GM23338 (cell line): ENCODE results near the gene PRR36. TPM values are rescaled to one million over a fixed set of nuclear protein-coding genes. Genes with fewer than 3 reads are reported as not detected.

Experiments
- ATAC-seq: fragments of 200-7000 bp; cut with Tn5 transposase; 3 replicates; pipeline ENCODE4 v1.9.1; 2020
- DNase-seq: peaks from one replicate; pipeline ENCODE4 v3.0.0-alpha.2; 2015; ENCODE audit warnings: low spot score
- H2AFZ ChIP-seq: fragments of 200-600 bp; sonication (generic); 2 replicates; pipeline ENCODE4 v1.8.0; 2016; ENCODE audit warnings: antibody characterized with exemption, mild to moderate bottlenecking, moderate library complexity
- H3F3A ChIP-seq: fragments of 200-600 bp; sonication (generic); replicated peaks from 2 replicates; pipeline ENCODE4 v1.8.0; 2017; ENCODE audit warnings: antibody characterized with exemption, mixed run types, low read depth
- H3K27ac ChIP-seq: fragments of 200-600 bp; sonication (generic); 2 replicates; pipeline ENCODE4 v1.6.1; 2016; ENCODE audit warnings: low read depth
- H3K27me3 ChIP-seq: fragments of 200-600 bp; sonication (generic); 2 replicates; pipeline ENCODE4 v1.8.0; 2016; ENCODE audit warnings: mild to moderate bottlenecking, mixed run types, moderate library complexity; ENCODE audit not compliant: insufficient read depth
- H3K36me3 ChIP-seq: fragments of 200-600 bp; sonication (generic); 2 replicates; pipeline ENCODE4 v1.8.0; 2016; ENCODE audit warnings: mild to moderate bottlenecking; ENCODE audit not compliant: insufficient read depth
- H3K4me1 ChIP-seq: fragments of 200-600 bp; sonication (generic); 2 replicates; pipeline ENCODE4 v1.8.0; 2016; ENCODE audit warnings: mild to moderate bottlenecking, moderate library complexity; ENCODE audit not compliant: insufficient read depth
- H3K4me2 ChIP-seq: fragments of 200-600 bp; sonication (generic); 2 replicates; pipeline ENCODE4 v1.7.1; 2017; ENCODE audit warnings: mixed run types
- H3K4me3 ChIP-seq: fragments of 200-600 bp; sonication (generic); 2 replicates; pipeline ENCODE4 v1.6.1; 2016; ENCODE audit warnings: mixed run types
- H3K79me2 ChIP-seq: fragments of 200-600 bp; sonication (generic); replicated peaks from 2 replicates; pipeline ENCODE4 v1.8.0; 2017; ENCODE audit warnings: mild to moderate bottlenecking; ENCODE audit not compliant: insufficient read depth
- H3K9me2 ChIP-seq: fragments of 200-600 bp; sonication (generic); 2 replicates; pipeline ENCODE4 v1.8.0; 2017; ENCODE audit not compliant: insufficient read depth
- H4K20me1 ChIP-seq: fragments of 200-600 bp; sonication (generic); replicated peaks from 2 replicates; pipeline ENCODE4 v1.8.0; 2017; ENCODE audit warnings: mild to moderate bottlenecking; ENCODE audit not compliant: insufficient read depth
- H3K27ac Mint-ChIP-seq: 2 replicates; pipeline ENCODE4 v1.8.0; 2020; ENCODE audit warnings: inconsistent platforms, mild to moderate bottlenecking, moderate library complexity, mixed read lengths
- H3K27me3 Mint-ChIP-seq: 3 replicates; pipeline ENCODE4 v1.8.0; 2022; ENCODE audit warnings: low read depth, mild to moderate bottlenecking, moderate library complexity, mixed read lengths, inconsistent platforms; ENCODE audit not compliant: insufficient read depth, poor library complexity
- H3K36me3 Mint-ChIP-seq: 3 replicates; pipeline ENCODE4 v1.8.0; 2021; ENCODE audit warnings: low read depth, mild to moderate bottlenecking, inconsistent platforms, moderate library complexity, mixed read lengths
- H3K4me1 Mint-ChIP-seq: 3 replicates; pipeline ENCODE4 v1.8.0; 2020; ENCODE audit warnings: mild to moderate bottlenecking, inconsistent platforms, mixed read lengths
- H3K4me3 Mint-ChIP-seq: 3 replicates; pipeline ENCODE4 v1.8.0; 2021; ENCODE audit warnings: moderate library complexity, mild to moderate bottlenecking, inconsistent platforms, mixed read lengths
- H3K9me3 Mint-ChIP-seq: 3 replicates; pipeline ENCODE4 v1.8.0; 2020; ENCODE audit warnings: moderate library complexity, mild to moderate bottlenecking, inconsistent platforms, mixed read lengths
- CREB1 ChIP-seq: fragments of 250-450 bp; sonication (Bioruptor Pico); IDR thresholded peaks from 2 replicates; pipeline ENCODE4 v1.5.0; 2020; ENCODE audit warnings: low read depth, mild to moderate bottlenecking, moderate library complexity
- CTCF ChIP-seq, 2 experiments: fragments of 200-600 bp in 1 of 2; sonication (generic) in 1 of 2; conservative IDR thresholded peaks; 2 replicates each; pipeline versions ENCODE4 v1.5.1 to v1.6.1; 2016 to 2017; ENCODE audit warnings: antibody characterized with exemption in 2 of 2, low read depth in 2 of 2, mild to moderate bottlenecking in 2 of 2, moderate library complexity in 1 of 2
- ETS1 ChIP-seq: IDR thresholded peaks from 2 replicates; pipeline ENCODE4 v1.6.1; 2016; ENCODE audit warnings: antibody characterized with exemption
- EZH2 ChIP-seq: fragments of 200-600 bp; sonication (generic); IDR thresholded peaks from one replicate; pipeline ENCODE4 v1.8.0; 2017; ENCODE audit warnings: antibody characterized with exemption, mild to moderate bottlenecking, low read depth; ENCODE audit not compliant: unreplicated experiment
- EZH2phosphoT487 ChIP-seq: fragments of 200-600 bp; sonication (generic); IDR thresholded peaks from one replicate; pipeline ENCODE4 v1.8.1; 2018; ENCODE audit warnings: antibody characterized with exemption; ENCODE audit not compliant: unreplicated experiment
- JUNB ChIP-seq: IDR thresholded peaks from one replicate; pipeline ENCODE4 v1.6.1; 2016; ENCODE audit warnings: antibody characterized with exemption; ENCODE audit not compliant: unreplicated experiment
- NANOG ChIP-seq: IDR thresholded peaks from 2 replicates; pipeline ENCODE4 v1.6.1; 2016; ENCODE audit warnings: antibody characterized with exemption, borderline replicate concordance
- POLR2AphosphoS5 ChIP-seq: IDR thresholded peaks from 2 replicates; pipeline ENCODE4 v1.6.1; 2016; ENCODE audit warnings: antibody characterized with exemption, low read depth
- REST ChIP-seq: IDR thresholded peaks from one replicate; pipeline ENCODE4 v1.6.1; 2018; ENCODE audit warnings: antibody characterized with exemption; ENCODE audit not compliant: unreplicated experiment
- ZNF114 ChIP-seq: fragments of 250-450 bp; sonication (Bioruptor Pico); IDR thresholded peaks from 2 replicates; pipeline ENCODE4 v1.5.0; 2020; ENCODE audit warnings: mild to moderate bottlenecking, moderate library complexity
- polyA plus RNA-seq: library from polyadenylated mRNA; unstranded; fragments of >200 nt; fragmentation: Nextera tagmentation; extraction: Ambion mirVana; gene quantifications from 2 replicates; pipeline ENCODE4 v1.2.1, GENCODE V29; 2016
- total RNA-seq: library from RNA; depleted of rRNA; stranded (reverse); fragments of >200 nt; shearing (Covaris generic); gene quantifications from 2 replicates; pipeline ENCODE4 v1.2.3, GENCODE V29; 2014
- TF ChIP-seq, protein P1 (sequence below): fragments of 250-450 bp; sonication (Bioruptor Pico); IDR thresholded peaks from 2 replicates; pipeline ENCODE4 v1.5.0; 2020; ENCODE audit warnings: mild to moderate bottlenecking, moderate library complexity

The PRR36 gene
- total and polyA plus RNA-seq, 2 experiments from 2014 or later, result 17.6 to 17.9 TPM

- TF ChIP-seq ETS1, result no peak
- TF ChIP-seq REST, result no peak
- TF ChIP-seq, protein P1, sequence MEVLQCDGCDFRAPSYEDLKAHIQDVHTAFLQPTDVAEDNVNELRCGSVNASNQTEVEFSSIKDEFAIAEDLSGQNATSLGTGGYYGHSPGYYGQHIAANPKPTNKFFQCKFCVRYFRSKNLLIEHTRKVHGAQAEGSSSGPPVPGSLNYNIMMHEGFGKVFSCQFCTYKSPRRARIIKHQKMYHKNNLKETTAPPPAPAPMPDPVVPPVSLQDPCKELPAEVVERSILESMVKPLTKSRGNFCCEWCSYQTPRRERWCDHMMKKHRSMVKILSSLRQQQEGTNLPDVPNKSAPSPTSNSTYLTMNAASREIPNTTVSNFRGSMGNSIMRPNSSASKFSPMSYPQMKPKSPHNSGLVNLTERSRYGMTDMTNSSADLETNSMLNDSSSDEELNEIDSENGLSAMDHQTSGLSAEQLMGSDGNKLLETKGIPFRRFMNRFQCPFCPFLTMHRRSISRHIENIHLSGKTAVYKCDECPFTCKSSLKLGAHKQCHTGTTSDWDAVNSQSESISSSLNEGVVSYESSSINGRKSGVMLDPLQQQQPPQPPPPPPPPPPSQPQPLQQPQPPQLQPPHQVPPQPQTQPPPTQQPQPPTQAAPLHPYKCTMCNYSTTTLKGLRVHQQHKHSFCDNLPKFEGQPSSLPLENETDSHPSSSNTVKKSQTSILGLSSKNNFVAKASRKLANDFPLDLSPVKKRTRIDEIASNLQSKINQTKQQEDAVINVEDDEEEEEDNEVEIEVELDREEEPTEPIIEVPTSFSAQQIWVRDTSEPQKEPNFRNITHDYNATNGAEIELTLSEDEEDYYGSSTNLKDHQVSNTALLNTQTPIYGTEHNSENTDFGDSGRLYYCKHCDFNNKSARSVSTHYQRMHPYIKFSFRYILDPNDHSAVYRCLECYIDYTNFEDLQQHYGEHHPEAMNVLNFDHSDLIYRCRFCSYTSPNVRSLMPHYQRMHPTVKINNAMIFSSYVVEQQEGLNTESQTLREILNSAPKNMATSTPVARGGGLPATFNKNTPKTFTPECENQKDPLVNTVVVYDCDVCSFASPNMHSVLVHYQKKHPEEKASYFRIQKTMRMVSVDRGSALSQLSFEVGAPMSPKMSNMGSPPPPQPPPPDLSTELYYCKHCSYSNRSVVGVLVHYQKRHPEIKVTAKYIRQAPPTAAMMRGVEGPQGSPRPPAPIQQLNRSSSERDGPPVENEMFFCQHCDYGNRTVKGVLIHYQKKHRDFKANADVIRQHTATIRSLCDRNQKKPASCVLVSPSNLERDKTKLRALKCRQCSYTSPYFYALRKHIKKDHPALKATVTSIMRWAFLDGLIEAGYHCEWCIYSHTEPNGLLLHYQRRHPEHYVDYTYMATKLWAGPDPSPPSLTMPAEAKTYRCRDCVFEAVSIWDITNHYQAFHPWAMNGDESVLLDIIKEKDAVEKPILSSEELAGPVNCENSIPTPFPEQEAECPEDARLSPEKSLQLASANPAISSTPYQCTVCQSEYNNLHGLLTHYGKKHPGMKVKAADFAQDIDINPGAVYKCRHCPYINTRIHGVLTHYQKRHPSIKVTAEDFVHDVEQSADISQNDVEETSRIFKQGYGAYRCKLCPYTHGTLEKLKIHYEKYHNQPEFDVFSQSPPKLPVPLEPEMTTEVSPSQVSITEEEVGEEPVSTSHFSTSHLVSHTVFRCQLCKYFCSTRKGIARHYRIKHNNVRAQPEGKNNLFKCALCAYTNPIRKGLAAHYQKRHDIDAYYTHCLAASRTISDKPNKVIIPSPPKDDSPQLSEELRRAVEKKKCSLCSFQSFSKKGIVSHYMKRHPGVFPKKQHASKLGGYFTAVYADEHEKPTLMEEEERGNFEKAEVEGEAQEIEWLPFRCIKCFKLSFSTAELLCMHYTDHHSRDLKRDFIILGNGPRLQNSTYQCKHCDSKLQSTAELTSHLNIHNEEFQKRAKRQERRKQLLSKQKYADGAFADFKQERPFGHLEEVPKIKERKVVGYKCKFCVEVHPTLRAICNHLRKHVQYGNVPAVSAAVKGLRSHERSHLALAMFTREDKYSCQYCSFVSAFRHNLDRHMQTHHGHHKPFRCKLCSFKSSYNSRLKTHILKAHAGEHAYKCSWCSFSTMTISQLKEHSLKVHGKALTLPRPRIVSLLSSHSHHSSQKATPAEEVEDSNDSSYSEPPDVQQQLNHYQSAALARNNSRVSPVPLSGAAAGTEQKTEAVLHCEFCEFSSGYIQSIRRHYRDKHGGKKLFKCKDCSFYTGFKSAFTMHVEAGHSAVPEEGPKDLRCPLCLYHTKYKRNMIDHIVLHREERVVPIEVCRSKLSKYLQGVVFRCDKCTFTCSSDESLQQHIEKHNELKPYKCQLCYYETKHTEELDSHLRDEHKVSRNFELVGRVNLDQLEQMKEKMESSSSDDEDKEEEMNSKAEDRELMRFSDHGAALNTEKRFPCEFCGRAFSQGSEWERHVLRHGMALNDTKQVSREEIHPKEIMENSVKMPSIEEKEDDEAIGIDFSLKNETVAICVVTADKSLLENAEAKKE (CRISPR knock-in tag), result no peak
- TF ChIP-seq NANOG, result no peak
- TF ChIP-seq EZH2, result no peak
- no peak for TF ChIP-seq CTCF (conservative IDR thresholded peaks at IDR 0.05; ENCODE audit: low read depth in 2 of 2)
- TF ChIP-seq JUNB, result no peak
- no peak for TF ChIP-seq ZNF114 (CRISPR knock-in tag)
- TF ChIP-seq CREB1, result no peak
- TF ChIP-seq EZH2phosphoT487, result no peak
- TF ChIP-seq POLR2AphosphoS5, result no peak
- no peaks in the 10 kb centered on the region for H4K20me1 ChIP-seq
- Mint-ChIP-seq H3K27me3 (peaks cover 24% of the 10 kb centered on the region), H3K36me3 (no peaks in the 10 kb centered on the region), H3K4me1 (no peaks in the 10 kb centered on the region), H3K9me3 (peaks cover 3% of the 10 kb centered on the region; the same call in 2 of the 3 replicates), H3K4me3 (no peak overlapping the region; the same call in 2 of the 3 replicates), H3K27ac (no peak overlapping the region)
- H3K4me3 ChIP-seq, result no peak overlapping the region
- no peak for DNase-seq
- H3K9me2 ChIP-seq, result no peaks in the 10 kb centered on the region
- H2AFZ ChIP-seq, result peak overlapping the region; percentile 48
- no peaks in the 10 kb centered on the region for H3F3A ChIP-seq
- 0 out of 2 replicates have a peak, but pooled peaks cover 4% of the 10 kb centered on the region for H3K27me3 ChIP-seq
- H3K36me3 ChIP-seq, result no peaks in the 10 kb centered on the region
- no peaks in the 10 kb centered on the region for H3K4me1 ChIP-seq
- H3K4me2 ChIP-seq, result no peak overlapping the region
- H3K79me2 ChIP-seq, result no peaks in the 10 kb centered on the region
- ATAC-seq, result no peak
- H3K27ac ChIP-seq, result no peak overlapping the region
Observed at GRCh38 chr19:7823686-7824301, 50.4 kb downstream of the PRR36 start.
